GM12878 (cell line): ENCODE data around the gene CC2D1A. TPM values are rescaled to one million over a fixed set of nuclear protein-coding genes. Genes with fewer than 3 reads are reported as not detected.

Experiments
- BACH1 ChIP-seq: fragments of 450-650 bp; IDR thresholded peaks from 2 replicates; pipeline ENCODE4 v1.6.1; 2017; ENCODE audit warnings: mild to moderate bottlenecking, borderline replicate concordance
- CHD2 ChIP-seq: IDR thresholded peaks from 2 replicates; pipeline ENCODE4 v1.6.1; 2011; ENCODE audit warnings: low read depth, low read length, improper control_type of control experiment, borderline replicate concordance
- CREB1 ChIP-seq: IDR thresholded peaks from 2 replicates; pipeline ENCODE4 v1.6.1; 2012; ENCODE audit warnings: low read depth, mild to moderate bottlenecking, inconsistent platforms
- EGR1 ChIP-seq, 2 experiments: IDR thresholded peaks; 1 replicate in 1 of 2; 2 replicates in 1 of 2; pipeline ENCODE4 v1.6.1; 2011 to 2012; ENCODE audit warnings: low read depth in 2 of 2, low read length in 2 of 2, borderline replicate concordance in 1 of 2, mild to moderate bottlenecking in 1 of 2, moderate library complexity in 1 of 2
- GATAD2B ChIP-seq: fragments of 450-650 bp; conservative IDR thresholded peaks from 2 replicates; pipeline ENCODE4 v1.6.1; 2017; ENCODE audit warnings: low read depth, mild to moderate bottlenecking, moderate library complexity
- KDM1A ChIP-seq: fragments of 200-600 bp; sonication (generic); IDR thresholded peaks from 2 replicates; pipeline ENCODE4 v1.6.1; 2016; ENCODE audit warnings: borderline replicate concordance
- MTA2 ChIP-seq: fragments of 450-650 bp; IDR thresholded peaks from 2 replicates; pipeline ENCODE4 v1.6.1; 2016; ENCODE audit warnings: low read depth, mild to moderate bottlenecking, moderate library complexity
- NFIC ChIP-seq: IDR thresholded peaks from 2 replicates; pipeline ENCODE4 v1.6.1; 2012; ENCODE audit warnings: low read depth, mild to moderate bottlenecking, inconsistent platforms, low read length, moderate library complexity
- SIX5 ChIP-seq: IDR thresholded peaks from 2 replicates; pipeline ENCODE4 v1.6.1; 2011; ENCODE audit warnings: mild to moderate bottlenecking, low read depth, low read length, moderate library complexity; ENCODE audit not compliant: severe bottlenecking
- polyA plus RNA-seq, 11 experiments: library from polyadenylated mRNA; depleted of rRNA in 4 of 11; unstranded in 6 of 11; stranded (reverse) in 5 of 11; fragments of >200 nt; fragmentation: Nextera tagmentation in 4 of 11; fragmentation: Illumina TruSeq in 1 of 11; extraction: Ambion mirVana in 4 of 11; extraction: Trizol in 1 of 11; gene quantifications; 1 replicate in 1 of 11; 2 replicates in 10 of 11; pipeline versions ENCODE4 v1.2.1 to v1.2.3, GENCODE V29; 2011 to 2016; ENCODE audit warnings: inconsistent platforms in 2 of 11, missing spikeins in 2 of 11, low read depth in 1 of 11
- total RNA-seq, 4 experiments: library from RNA; depleted of rRNA in 3 of 4; stranded (reverse); fragments of >200 nt in 3 of 4; fragmentation: Illumina TruSeq in 1 of 4; extraction: Trizol in 1 of 4; gene quantifications; 2 replicates each; pipeline versions ENCODE4 v1.2.1 to v1.2.3, GENCODE V29; 2013 to 2021
- TF ChIP-seq, protein P1 (sequence below): fragments of 150-350 bp; IDR thresholded peaks from 2 replicates; pipeline ENCODE4 v1.6.1; 2014; ENCODE audit warnings: mild to moderate bottlenecking, low read depth, low read length
- TF ChIP-seq, protein P2 (sequence below): fragments of 450-650 bp; IDR thresholded peaks from 2 replicates; pipeline ENCODE4 v1.6.1; 2016; ENCODE audit warnings: mild to moderate bottlenecking
- TF ChIP-seq, protein P3 (sequence below): fragments of 450-650 bp; IDR thresholded peaks from 2 replicates; pipeline ENCODE4 v1.6.1; 2018; ENCODE audit warnings: borderline replicate concordance, mild to moderate bottlenecking; ENCODE audit not compliant: partially characterized antibody
- TF ChIP-seq, protein P4 (sequence below): fragments of 450-650 bp; IDR thresholded peaks from 2 replicates; pipeline ENCODE4 v1.6.1; 2016; ENCODE audit warnings: mild to moderate bottlenecking

The CC2D1A gene
- total and polyA plus RNA-seq, 10 of the 15 experiments (the other 5 are each of a cell fraction or from before 2014, with no cell fraction given) = 0.13 to 36.1 (median 16.1) TPM

DNA sequence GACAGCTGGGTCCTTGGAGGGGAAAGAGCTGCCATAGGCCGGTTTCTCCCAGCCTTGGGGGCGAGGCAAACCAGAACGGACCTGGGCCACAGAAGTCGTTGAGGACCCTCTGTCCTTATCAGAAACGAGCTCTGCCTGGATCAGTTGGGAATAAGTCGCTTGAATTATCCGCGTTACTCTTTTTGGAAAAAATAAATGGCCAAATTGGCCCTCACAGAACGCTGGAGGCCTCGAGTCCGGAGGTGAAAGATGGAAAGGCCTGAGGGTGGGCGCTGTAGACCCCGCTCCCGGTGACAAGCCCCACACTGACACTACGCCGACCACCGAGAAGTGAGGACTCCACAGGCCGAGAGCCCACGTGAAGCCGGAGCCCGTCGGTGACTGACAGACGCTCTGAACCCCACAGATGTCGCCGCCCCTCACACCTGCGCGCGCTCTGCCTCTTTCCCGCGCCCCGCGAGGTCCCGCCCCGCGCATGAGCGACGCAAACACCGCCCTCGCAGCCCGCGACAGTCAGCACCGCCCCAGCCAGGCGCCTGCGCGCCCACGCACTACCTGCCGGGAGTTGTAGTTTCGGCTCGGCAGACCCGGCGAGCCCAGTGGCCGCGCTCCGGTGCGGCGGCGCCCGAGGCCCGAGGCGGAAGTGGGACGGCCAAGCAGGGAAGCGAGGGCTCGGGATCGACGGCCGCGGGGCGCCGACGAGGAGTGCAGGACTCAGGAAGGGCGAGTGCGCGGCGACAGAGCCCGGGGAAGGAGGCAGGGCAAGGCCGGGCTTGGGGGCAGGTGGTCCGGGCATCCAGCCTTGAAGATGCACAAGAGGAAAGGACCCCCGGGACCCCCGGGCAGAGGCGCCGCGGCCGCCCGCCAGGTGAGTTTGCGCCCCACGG lies at the start of gene CC2D1A, which contains the start of gene BRME1 (continued):
- peak in 1 of 2 experiments; percentile 88; a peak in 2 of 3 replicates for TF ChIP-seq EGR1 (IDR thresholded peaks at IDR 0.05; ENCODE audit: borderline replicate concordance in 1 of 2, low read depth in 2 of 2, low read length in 2 of 2)
- no peak for TF ChIP-seq NFIC
- peak; percentile 93 for TF ChIP-seq SIX5
- TF ChIP-seq, protein P1, sequence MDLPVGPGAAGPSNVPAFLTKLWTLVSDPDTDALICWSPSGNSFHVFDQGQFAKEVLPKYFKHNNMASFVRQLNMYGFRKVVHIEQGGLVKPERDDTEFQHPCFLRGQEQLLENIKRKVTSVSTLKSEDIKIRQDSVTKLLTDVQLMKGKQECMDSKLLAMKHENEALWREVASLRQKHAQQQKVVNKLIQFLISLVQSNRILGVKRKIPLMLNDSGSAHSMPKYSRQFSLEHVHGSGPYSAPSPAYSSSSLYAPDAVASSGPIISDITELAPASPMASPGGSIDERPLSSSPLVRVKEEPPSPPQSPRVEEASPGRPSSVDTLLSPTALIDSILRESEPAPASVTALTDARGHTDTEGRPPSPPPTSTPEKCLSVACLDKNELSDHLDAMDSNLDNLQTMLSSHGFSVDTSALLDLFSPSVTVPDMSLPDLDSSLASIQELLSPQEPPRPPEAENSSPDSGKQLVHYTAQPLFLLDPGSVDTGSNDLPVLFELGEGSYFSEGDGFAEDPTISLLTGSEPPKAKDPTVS = no peak
- TF ChIP-seq, protein P2, sequence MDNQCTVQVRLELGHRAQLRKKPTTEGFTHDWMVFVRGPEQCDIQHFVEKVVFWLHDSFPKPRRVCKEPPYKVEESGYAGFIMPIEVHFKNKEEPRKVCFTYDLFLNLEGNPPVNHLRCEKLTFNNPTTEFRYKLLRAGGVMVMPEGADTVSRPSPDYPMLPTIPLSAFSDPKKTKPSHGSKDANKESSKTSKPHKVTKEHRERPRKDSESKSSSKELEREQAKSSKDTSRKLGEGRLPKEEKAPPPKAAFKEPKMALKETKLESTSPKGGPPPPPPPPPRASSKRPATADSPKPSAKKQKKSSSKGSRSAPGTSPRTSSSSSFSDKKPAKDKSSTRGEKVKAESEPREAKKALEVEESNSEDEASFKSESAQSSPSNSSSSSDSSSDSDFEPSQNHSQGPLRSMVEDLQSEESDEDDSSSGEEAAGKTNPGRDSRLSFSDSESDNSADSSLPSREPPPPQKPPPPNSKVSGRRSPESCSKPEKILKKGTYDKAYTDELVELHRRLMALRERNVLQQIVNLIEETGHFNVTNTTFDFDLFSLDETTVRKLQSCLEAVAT = peak; percentile 87
- TF ChIP-seq, protein P3, sequence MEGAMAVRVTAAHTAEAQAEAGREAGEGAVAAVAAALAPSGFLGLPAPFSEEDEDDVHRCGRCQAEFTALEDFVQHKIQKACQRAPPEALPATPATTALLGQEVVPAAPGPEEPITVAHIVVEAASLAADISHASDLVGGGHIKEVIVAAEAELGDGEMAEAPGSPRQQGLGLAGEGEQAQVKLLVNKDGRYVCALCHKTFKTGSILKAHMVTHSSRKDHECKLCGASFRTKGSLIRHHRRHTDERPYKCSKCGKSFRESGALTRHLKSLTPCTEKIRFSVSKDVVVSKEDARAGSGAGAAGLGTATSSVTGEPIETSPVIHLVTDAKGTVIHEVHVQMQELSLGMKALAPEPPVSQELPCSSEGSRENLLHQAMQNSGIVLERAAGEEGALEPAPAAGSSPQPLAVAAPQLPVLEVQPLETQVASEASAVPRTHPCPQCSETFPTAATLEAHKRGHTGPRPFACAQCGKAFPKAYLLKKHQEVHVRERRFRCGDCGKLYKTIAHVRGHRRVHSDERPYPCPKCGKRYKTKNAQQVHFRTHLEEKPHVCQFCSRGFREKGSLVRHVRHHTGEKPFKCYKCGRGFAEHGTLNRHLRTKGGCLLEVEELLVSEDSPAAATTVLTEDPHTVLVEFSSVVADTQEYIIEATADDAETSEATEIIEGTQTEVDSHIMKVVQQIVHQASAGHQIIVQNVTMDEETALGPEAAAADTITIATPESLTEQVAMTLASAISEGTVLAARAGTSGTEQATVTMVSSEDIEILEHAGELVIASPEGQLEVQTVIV = peak; percentile 18
- no peak for TF ChIP-seq MTA2
- TF ChIP-seq, protein P4, sequence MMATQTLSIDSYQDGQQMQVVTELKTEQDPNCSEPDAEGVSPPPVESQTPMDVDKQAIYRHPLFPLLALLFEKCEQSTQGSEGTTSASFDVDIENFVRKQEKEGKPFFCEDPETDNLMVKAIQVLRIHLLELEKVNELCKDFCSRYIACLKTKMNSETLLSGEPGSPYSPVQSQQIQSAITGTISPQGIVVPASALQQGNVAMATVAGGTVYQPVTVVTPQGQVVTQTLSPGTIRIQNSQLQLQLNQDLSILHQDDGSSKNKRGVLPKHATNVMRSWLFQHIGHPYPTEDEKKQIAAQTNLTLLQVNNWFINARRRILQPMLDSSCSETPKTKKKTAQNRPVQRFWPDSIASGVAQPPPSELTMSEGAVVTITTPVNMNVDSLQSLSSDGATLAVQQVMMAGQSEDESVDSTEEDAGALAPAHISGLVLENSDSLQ = peak; percentile 95
- TF ChIP-seq GATAD2B = peak; percentile 84
- peak; percentile 57; the same call in 1 of the 2 replicates for TF ChIP-seq BACH1
- TF ChIP-seq CHD2 = peak; percentile 61
- TF ChIP-seq KDM1A = no peak
- peak; percentile 78; the same call in 1 of the 2 replicates for TF ChIP-seq CREB1
